GM12892 (cell line): ENCODE results near the gene DNAJB6.

ENCODE experiments used
- POLR2A ChIP-seq: IDR thresholded peaks from 2 replicates; pipeline ENCODE4 v1.6.1; 2011; ENCODE audit warnings: low read depth, low read length, control low read depth
- TAF1 ChIP-seq: IDR thresholded peaks from 2 replicates; pipeline ENCODE4 v1.6.1; 2011; ENCODE audit warnings: low read depth, mild to moderate bottlenecking, control low read depth, low read length, borderline replicate concordance

DNA sequence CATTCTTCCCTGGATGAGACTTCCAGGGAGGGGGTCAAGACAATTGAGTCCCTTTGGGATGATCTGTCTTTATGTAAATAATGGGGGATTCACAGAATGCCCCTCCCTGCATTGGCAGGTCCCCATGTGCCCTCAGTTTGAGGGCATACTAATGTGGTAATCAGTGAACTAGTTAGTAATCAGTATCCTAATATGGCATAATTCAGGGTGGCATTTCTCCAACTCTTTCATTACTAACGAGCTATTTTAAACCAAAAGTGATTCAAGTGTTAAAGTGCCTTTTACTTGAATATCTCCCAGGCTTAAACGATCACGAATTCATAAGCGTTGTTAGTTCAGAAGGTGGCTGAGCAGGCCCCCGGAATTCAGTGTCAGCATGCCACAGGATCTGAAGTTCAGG, 1.6 kb upstream of the DNAJB6 start:
- TF ChIP-seq POLR2A (no peak), TAF1 (no peak)
